Transverse colon (tissue), 4 donors: ENCODE data around the gene REN.

Experiments
- POLR2A ChIP-seq: fragments of 450-650 bp; IDR thresholded peaks from one replicate; pipeline ENCODE4 v1.6.1; 2016; ENCODE audit warnings: antibody characterized with exemption, mild to moderate bottlenecking, moderate library complexity
- POLR2AphosphoS5 ChIP-seq, 3 donors: sonication (generic); formaldehyde crosslinking; IDR thresholded peaks; one replicate each; pipeline ENCODE4 v1.6.1; 2016; ENCODE audit warnings: antibody characterized with exemption in 3 of 3
- TF ChIP-seq, protein P1 (sequence below), 5 experiments: fragments of 200-600 bp in 3 of 5; fragments of 450-650 bp in 2 of 5; sonication (generic) in 3 of 5; IDR thresholded peaks; 1 replicate in 2 of 5; 2 replicates in 3 of 5; pipeline ENCODE4 v1.5.1; 2016 to 2017; ENCODE audit warnings: antibody characterized with exemption in 5 of 5, inconsistent platforms in 3 of 5, mild to moderate bottlenecking in 2 of 5, moderate library complexity in 1 of 5

DNA sequence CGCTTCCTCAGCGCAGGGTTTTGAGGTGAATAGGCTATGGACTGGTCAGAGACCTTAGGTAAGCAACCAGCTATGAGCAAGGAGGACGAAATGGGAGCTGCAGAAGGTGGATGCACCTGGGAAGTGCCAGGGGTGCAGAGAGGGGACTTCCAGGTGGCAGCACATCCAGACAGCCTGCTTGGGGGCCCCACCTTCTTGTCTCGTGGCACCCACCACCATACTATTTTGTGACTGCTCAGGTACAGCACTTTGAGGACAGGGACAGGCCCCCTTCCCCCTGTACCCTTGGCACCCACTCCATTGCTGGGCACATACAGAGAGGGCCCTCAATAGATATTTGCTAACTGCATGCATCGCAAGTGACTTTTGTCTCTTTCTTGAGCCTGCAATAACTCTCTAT lies 30.9 kb upstream of the REN start:
- TF ChIP-seq, protein P1, sequence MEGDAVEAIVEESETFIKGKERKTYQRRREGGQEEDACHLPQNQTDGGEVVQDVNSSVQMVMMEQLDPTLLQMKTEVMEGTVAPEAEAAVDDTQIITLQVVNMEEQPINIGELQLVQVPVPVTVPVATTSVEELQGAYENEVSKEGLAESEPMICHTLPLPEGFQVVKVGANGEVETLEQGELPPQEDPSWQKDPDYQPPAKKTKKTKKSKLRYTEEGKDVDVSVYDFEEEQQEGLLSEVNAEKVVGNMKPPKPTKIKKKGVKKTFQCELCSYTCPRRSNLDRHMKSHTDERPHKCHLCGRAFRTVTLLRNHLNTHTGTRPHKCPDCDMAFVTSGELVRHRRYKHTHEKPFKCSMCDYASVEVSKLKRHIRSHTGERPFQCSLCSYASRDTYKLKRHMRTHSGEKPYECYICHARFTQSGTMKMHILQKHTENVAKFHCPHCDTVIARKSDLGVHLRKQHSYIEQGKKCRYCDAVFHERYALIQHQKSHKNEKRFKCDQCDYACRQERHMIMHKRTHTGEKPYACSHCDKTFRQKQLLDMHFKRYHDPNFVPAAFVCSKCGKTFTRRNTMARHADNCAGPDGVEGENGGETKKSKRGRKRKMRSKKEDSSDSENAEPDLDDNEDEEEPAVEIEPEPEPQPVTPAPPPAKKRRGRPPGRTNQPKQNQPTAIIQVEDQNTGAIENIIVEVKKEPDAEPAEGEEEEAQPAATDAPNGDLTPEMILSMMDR (IDR thresholded peaks at IDR 0.05) = no peak
- TF ChIP-seq POLR2A = no peak
- no peak for TF ChIP-seq POLR2AphosphoS5 (IDR thresholded peaks at IDR 0.05)
